SU-DHL-6 (cell line): ENCODE results near the gene GART.

Source experiments
- EZH2phosphoT487 ChIP-seq: fragments of 200-600 bp; sonication (generic), shearing (Covaris generic); conservative IDR thresholded peaks from 2 replicates; pipeline ENCODE4 v1.6.1; 2018; ENCODE audit warnings: mild to moderate bottlenecking, antibody characterized with exemption, low read length, moderate library complexity, mixed read lengths
- TF ChIP-seq, protein P1 (sequence below): fragments of 200-600 bp; sonication (generic); IDR thresholded peaks from one replicate; pipeline ENCODE4 v1.5.1; 2017; ENCODE audit warnings: antibody characterized with exemption, mild to moderate bottlenecking, low read length, moderate library complexity; ENCODE audit not compliant: insufficient read depth, poor library complexity, severe bottlenecking

GRCh38 chr21:33458861-33459260 lies 83.1 kb downstream of the GART start:
- TF ChIP-seq, protein P1, sequence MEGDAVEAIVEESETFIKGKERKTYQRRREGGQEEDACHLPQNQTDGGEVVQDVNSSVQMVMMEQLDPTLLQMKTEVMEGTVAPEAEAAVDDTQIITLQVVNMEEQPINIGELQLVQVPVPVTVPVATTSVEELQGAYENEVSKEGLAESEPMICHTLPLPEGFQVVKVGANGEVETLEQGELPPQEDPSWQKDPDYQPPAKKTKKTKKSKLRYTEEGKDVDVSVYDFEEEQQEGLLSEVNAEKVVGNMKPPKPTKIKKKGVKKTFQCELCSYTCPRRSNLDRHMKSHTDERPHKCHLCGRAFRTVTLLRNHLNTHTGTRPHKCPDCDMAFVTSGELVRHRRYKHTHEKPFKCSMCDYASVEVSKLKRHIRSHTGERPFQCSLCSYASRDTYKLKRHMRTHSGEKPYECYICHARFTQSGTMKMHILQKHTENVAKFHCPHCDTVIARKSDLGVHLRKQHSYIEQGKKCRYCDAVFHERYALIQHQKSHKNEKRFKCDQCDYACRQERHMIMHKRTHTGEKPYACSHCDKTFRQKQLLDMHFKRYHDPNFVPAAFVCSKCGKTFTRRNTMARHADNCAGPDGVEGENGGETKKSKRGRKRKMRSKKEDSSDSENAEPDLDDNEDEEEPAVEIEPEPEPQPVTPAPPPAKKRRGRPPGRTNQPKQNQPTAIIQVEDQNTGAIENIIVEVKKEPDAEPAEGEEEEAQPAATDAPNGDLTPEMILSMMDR, result no peak
- no peak for TF ChIP-seq EZH2phosphoT487
